K562 (cell line): ENCODE measurements around the gene LPAR3. TPM values are rescaled to one million over a fixed set of nuclear protein-coding genes. Genes with fewer than 3 reads are reported as not detected.

Experiments
- polyA plus RNA-seq, 8 experiments: library from polyadenylated mRNA; depleted of rRNA in 4 of 8; stranded (reverse) in 5 of 8; unstranded in 3 of 8; fragments of >200 nt; fragmentation: Nextera tagmentation in 2 of 8; fragmentation: Illumina TruSeq in 1 of 8; extraction: Ambion mirVana in 2 of 8; extraction: Trizol in 1 of 8; gene quantifications; 2 replicates each; pipeline versions ENCODE4 v1.2.1 to v1.2.3, GENCODE V29; 2011 to 2014; ENCODE audit warnings: inconsistent platforms in 1 of 8, missing spikeins in 1 of 8
- total RNA-seq, 7 experiments: library from RNA; depleted of rRNA in 6 of 7; stranded (reverse); fragments of >200 nt in 6 of 7; fragmentation: Illumina TruSeq in 2 of 7; extraction: Trizol in 2 of 7; gene quantifications; 2 replicates each; pipeline versions ENCODE4 v1.2.1 to v1.2.3, GENCODE V29; 2011 to 2021; ENCODE audit warnings: low replicate concordance in 1 of 7

Gene LPAR3
- total and polyA plus RNA-seq, 9 of the 15 experiments (the other 6 are each of a cell fraction or from before 2014, with no cell fraction given), result 0.11 TPM; not detected in 8

Other genes with a start within 250 kb of the LPAR3 start
- 42.0 and 53.7 TPM in 2 replicates for gene SSX2IP, start 202.7 kb downstream of the LPAR3 start, total RNA-seq (2014; rRNA removed)
- 96.7 and 113 TPM in 2 replicates for gene SSX2IP, start 202.7 kb downstream of the LPAR3 start, total RNA-seq (2014; rRNA removed; fragmentation: Illumina TruSeq; extraction: Trizol)
- gene SSX2IP, start 202.7 kb downstream of the LPAR3 start, total RNA-seq (2015; rRNA removed; fragmentation: Illumina TruSeq; extraction: Trizol), result 69.7 and 73.9 TPM in 2 replicates
- 66.4 and 66.7 TPM in 2 replicates for gene SSX2IP, start 202.7 kb downstream of the LPAR3 start, total RNA-seq (2021)
- 40.6 and 61.7 TPM in 2 replicates for gene SSX2IP, start 202.7 kb downstream of the LPAR3 start, polyA plus RNA-seq (2011; rRNA removed)
- 54.3 and 62.1 TPM in 2 replicates for gene SSX2IP, start 202.7 kb downstream of the LPAR3 start, polyA plus RNA-seq (2014; fragmentation: Illumina TruSeq; extraction: Trizol)
- gene SSX2IP, start 202.7 kb downstream of the LPAR3 start, polyA plus RNA-seq (2014; fragmentation: Nextera tagmentation; extraction: Ambion mirVana), result 10 to 100 TPM; 20.6 to 25.8 TPM
- gene SSX2IP, start 202.7 kb downstream of the LPAR3 start, polyA plus RNA-seq (2014; rRNA removed), result 45.4 and 50.5 TPM in 2 replicates
- gene MCOLN2, start 103.9 kb upstream of the LPAR3 start, total RNA-seq (2014; rRNA removed), result not detected in 2 replicates
- not detected in 2 replicates for gene MCOLN2, start 103.9 kb upstream of the LPAR3 start, total RNA-seq (2014; rRNA removed; fragmentation: Illumina TruSeq; extraction: Trizol)
- not detected in 2 replicates for gene MCOLN2, start 103.9 kb upstream of the LPAR3 start, total RNA-seq (2015; rRNA removed; fragmentation: Illumina TruSeq; extraction: Trizol)
- 0.18 and 0.27 TPM in 2 replicates for gene MCOLN2, start 103.9 kb upstream of the LPAR3 start, total RNA-seq (2021)
- not detected in 2 replicates for gene MCOLN2, start 103.9 kb upstream of the LPAR3 start, polyA plus RNA-seq (2011; rRNA removed)
- not detected in 2 replicates for gene MCOLN2, start 103.9 kb upstream of the LPAR3 start, polyA plus RNA-seq (2014; fragmentation: Illumina TruSeq; extraction: Trizol)
- not detected for gene MCOLN2, start 103.9 kb upstream of the LPAR3 start, polyA plus RNA-seq (2014; fragmentation: Nextera tagmentation; extraction: Ambion mirVana)
- not detected in 2 replicates for gene MCOLN2, start 103.9 kb upstream of the LPAR3 start, polyA plus RNA-seq (2014; rRNA removed)
- not detected in 2 replicates for gene MCOLN3, start 155.3 kb upstream of the LPAR3 start, total RNA-seq (2014; rRNA removed)
- gene MCOLN3, start 155.3 kb upstream of the LPAR3 start, total RNA-seq (2014; rRNA removed; fragmentation: Illumina TruSeq; extraction: Trizol), result not detected in 2 replicates
- gene MCOLN3, start 155.3 kb upstream of the LPAR3 start, total RNA-seq (2015; rRNA removed; fragmentation: Illumina TruSeq; extraction: Trizol), result not detected in 2 replicates
- gene MCOLN3, start 155.3 kb upstream of the LPAR3 start, total RNA-seq (2021), result not detected in 2 replicates
- gene MCOLN3, start 155.3 kb upstream of the LPAR3 start, polyA plus RNA-seq (2011; rRNA removed), result 0.04 TPM in 1 of 2 replicates, not detected in the other
- gene MCOLN3, start 155.3 kb upstream of the LPAR3 start, polyA plus RNA-seq (2014; fragmentation: Illumina TruSeq; extraction: Trizol), result not detected in 2 replicates
- not detected for gene MCOLN3, start 155.3 kb upstream of the LPAR3 start, polyA plus RNA-seq (2014; fragmentation: Nextera tagmentation; extraction: Ambion mirVana)
- gene MCOLN3, start 155.3 kb upstream of the LPAR3 start, polyA plus RNA-seq (2014; rRNA removed), result 0.05 TPM in 1 of 2 replicates, not detected in the other